Hepatocyte (in vitro differentiated cells): ENCODE measurements around the gene SIGLEC12.

Source experiments
- EZH2 ChIP-seq: fragments of 200-600 bp; sonication (generic); IDR thresholded peaks from 2 replicates; pipeline ENCODE4 v1.6.1; 2016; ENCODE audit warnings: antibody characterized with exemption, mild to moderate bottlenecking, borderline replicate concordance
- EZH2phosphoT487 ChIP-seq: fragments of 200-600 bp; sonication (generic); IDR thresholded peaks from one replicate; pipeline ENCODE4 v1.6.1; 2018; ENCODE audit warnings: antibody characterized with exemption, mild to moderate bottlenecking, low read depth, moderate library complexity; ENCODE audit not compliant: unreplicated experiment, severe bottlenecking
- TF ChIP-seq, protein P1 (sequence below): fragments of 200-600 bp; sonication (generic); IDR thresholded peaks from 2 replicates; pipeline ENCODE4 v1.5.1; 2016; ENCODE audit warnings: antibody characterized with exemption, mild to moderate bottlenecking; ENCODE audit not compliant: poor library complexity

DNA sequence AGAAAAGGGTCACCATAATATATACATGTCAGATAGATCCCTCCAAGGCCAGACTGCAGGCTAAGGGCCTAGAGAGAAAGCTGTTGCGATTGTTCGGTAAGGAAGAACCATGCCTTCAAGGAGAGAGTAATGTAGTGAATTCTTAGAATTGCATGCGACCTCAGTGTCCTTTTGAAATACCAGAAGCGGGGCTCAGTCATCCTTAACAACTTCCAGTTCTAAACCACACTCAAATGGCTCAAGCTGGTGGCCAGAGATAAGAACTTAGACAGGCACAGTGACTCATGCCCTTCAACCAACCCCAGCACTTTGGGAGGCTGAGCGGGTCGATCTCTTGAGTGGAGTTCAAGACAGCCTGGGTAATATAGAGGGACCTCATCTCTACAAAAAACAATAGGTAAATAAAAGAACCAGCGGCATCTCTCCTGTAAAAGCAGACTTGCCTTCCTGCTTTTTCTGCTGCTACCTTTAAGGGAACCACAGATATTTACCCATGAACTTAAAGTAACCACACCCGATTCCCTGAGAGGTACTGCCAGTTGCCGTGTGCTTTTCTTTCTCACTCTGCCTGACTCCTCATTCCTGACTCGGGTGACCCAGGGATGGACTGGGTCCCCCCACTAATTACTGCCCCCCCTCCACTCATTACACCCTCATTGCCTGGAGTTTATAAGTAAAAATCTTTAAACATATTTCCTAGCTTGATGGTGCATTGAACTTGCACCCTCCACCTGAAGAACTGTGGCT is 45.2 kb upstream of the SIGLEC12 start:
- TF ChIP-seq, protein P1, sequence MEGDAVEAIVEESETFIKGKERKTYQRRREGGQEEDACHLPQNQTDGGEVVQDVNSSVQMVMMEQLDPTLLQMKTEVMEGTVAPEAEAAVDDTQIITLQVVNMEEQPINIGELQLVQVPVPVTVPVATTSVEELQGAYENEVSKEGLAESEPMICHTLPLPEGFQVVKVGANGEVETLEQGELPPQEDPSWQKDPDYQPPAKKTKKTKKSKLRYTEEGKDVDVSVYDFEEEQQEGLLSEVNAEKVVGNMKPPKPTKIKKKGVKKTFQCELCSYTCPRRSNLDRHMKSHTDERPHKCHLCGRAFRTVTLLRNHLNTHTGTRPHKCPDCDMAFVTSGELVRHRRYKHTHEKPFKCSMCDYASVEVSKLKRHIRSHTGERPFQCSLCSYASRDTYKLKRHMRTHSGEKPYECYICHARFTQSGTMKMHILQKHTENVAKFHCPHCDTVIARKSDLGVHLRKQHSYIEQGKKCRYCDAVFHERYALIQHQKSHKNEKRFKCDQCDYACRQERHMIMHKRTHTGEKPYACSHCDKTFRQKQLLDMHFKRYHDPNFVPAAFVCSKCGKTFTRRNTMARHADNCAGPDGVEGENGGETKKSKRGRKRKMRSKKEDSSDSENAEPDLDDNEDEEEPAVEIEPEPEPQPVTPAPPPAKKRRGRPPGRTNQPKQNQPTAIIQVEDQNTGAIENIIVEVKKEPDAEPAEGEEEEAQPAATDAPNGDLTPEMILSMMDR, result no peak
- TF ChIP-seq EZH2phosphoT487 (no peak), EZH2 (no peak)
